HepG2 (cell line): ENCODE results near the gene ETHE1.

Source experiments
- ATF6 ChIP-seq: sonication (generic); formaldehyde crosslinking; conservative IDR thresholded peaks from 2 replicates; pipeline ENCODE4 v1.4.0; 2020; ENCODE audit warnings: missing genetic modification reagents
- FOXP1 ChIP-seq, 2 experiments: fragments of 450-650 bp in 1 of 2; IDR thresholded peaks; 2 replicates each; pipeline ENCODE4 v1.6.1; 2017 to 2018; ENCODE audit warnings: antibody characterized with exemption in 1 of 2
- MAZ ChIP-seq, 2 experiments: sonication (generic) in 1 of 2; formaldehyde crosslinking in 1 of 2; IDR thresholded peaks; 2 replicates each; pipeline versions ENCODE4 v1.5.0 to v1.6.1; 2012 to 2020; ENCODE audit warnings: low read depth in 2 of 2, mild to moderate bottlenecking in 2 of 2, borderline replicate concordance in 1 of 2, improper control_type of control experiment in 1 of 2, low read length in 1 of 2, missing genetic modification reagents in 1 of 2, moderate library complexity in 1 of 2
- ZFP91 ChIP-seq: sonication (generic); formaldehyde crosslinking; IDR thresholded peaks from 2 replicates; pipeline ENCODE4 v1.9.0; 2022; ENCODE audit warnings: missing genetic modification reagents, mild to moderate bottlenecking, borderline replicate concordance
- ZNF224 ChIP-seq: sonication (generic); formaldehyde crosslinking; IDR thresholded peaks from 2 replicates; pipeline ENCODE4 v1.5.0; 2020; ENCODE audit warnings: mild to moderate bottlenecking, missing genetic modification reagents
- ZNF430 ChIP-seq: sonication (generic); formaldehyde crosslinking; IDR thresholded peaks from 2 replicates; pipeline ENCODE4 v1.9.0; 2021; ENCODE audit warnings: mild to moderate bottlenecking, missing genetic modification reagents
- ZNF563 ChIP-seq: sonication (generic); formaldehyde crosslinking; IDR thresholded peaks from 2 replicates; pipeline ENCODE4 v1.8.0; 2022; ENCODE audit warnings: mild to moderate bottlenecking, moderate library complexity, missing genetic modification reagents
- ZNF619 ChIP-seq: sonication (generic); formaldehyde crosslinking; IDR thresholded peaks from 2 replicates; pipeline ENCODE4 v1.4.0; 2020; ENCODE audit warnings: mild to moderate bottlenecking, missing genetic modification reagents

GRCh38 chr19:43575955-43576878, 49.2 kb upstream of the ETHE1 start:
- no peak for TF ChIP-seq ZNF430 (CRISPR knock-in tag)
- no peak for TF ChIP-seq FOXP1 (IDR thresholded peaks at IDR 0.05)
- TF ChIP-seq FOXP1 (CRISPR knock-in tag; IDR thresholded peaks at IDR 0.05): no peak
- TF ChIP-seq ZNF224: no peak
- no peak for TF ChIP-seq ZFP91 (CRISPR knock-in tag)
- TF ChIP-seq MAZ (IDR thresholded peaks at IDR 0.05; ENCODE audit: borderline replicate concordance, low read depth, low read length): no peak
- no peak for TF ChIP-seq MAZ (CRISPR knock-in tag; IDR thresholded peaks at IDR 0.05; ENCODE audit: low read depth)
- no peak for TF ChIP-seq ZNF619
- TF ChIP-seq ZNF563 (CRISPR knock-in tag): no peak
- TF ChIP-seq ATF6 (CRISPR knock-in tag): no peak
